Measurements from ENCODE around the gene PPP1R3F.

DNA sequence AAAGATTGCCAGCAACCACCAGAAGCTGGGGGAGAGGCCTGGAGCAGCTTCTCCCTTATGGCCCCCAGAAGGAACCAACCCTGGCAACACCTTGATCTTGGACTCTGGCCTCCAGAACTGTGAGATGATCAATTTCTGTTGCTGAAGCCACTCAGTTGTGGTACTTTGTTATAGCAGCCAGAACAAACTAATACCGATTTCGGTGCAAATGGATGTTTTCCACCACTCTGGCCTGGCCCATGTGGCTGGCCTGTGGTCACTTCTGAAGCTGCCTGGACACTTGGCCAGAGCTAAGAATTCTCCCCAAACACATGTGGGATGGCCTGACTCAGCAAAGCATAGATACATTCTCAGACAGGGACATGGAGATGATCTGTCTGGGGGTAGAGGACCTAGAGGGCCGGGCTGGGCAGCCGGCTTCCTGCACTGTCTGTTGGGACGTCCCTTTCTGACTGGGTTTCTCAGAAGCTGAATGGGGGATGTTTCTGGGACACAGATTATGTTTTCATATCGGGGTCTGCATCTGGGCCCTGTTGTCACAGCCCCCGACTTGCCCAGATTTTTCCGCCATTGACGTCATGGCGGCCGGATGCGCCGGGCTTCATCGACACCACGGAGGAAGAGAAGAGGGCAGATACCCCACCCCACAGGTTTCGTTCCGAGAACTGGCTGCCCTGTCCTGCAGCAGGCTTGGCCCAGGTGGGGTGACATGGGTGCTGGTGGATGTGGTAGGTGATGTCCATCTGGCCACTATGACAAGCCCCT lies 9.2 kb upstream of the PPP1R3F start:
- no peak for TF ChIP-seq CTCF (IDR thresholded peaks at IDR 0.05)
- TF ChIP-seq POLR2A (IDR thresholded peaks at IDR 0.05), result no peak

Data from body of pancreas (tissue), 4 donors.